ENCODE measurements around the gene TGFB1I1.

DNA sequence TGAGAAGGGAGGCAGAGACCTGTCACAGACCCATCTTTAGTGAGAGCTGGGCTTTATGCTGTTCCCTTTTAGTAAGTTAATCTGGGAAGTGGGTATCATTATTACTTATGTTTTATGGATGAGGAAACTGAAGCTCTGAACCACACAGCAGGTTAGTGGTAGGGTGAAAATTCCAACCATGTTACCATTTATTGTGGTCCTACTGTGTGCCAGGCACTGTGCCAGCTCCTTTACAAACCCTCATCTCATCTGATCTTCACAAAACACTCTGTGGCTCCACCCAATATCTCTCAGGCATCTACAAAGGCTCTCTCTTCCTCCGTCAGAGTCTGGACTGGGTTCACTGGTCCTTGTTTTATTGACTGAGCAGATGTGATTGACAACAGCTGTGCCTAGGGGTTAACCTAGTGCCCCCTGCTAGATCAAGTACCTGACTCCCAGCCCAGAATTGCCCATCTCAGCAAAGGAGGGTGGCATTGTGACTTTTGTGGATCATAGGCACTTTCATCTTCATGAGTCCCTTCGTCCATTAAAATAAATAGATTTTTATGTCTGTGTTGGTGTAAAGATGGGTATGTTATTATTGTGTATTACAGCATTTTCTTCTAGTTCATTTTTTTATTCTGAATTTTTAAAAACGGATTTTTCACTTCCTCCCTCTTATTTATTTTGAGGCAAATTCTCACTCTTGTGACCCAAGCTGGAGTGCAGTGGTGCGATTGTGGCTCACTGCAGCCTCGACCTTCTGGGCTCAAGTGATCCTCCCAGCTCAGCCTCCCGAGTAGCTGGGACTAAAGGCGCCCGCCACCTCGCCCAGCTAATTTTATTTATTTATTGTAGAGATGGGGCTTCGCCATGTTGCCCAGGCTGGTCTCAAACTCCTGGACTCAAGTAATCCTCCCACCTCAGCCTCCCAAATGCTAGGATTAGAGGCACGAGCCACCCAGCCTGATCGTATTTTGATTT, 3.1 kb downstream of the TGFB1I1 start:
- no peak for TF ChIP-seq CTCF (conservative IDR thresholded peaks at IDR 0.05 in 1 of 2, IDR thresholded peaks at IDR 0.05 in 1 of 2; ENCODE audit: extremely low read depth in 1 of 2, insufficient read depth in 1 of 2, low read depth in 1 of 2, low read length in 2 of 2)
- no peak for TF ChIP-seq EZH2 (IDR thresholded peaks at IDR 0.05; ENCODE audit: borderline replicate concordance, low read length)
